UCSD-AML1 (cell line): ENCODE measurements around the gene HTR5A.

Experiments used
- DNase-seq: peaks from one replicate; lab custom pipeline; 2025; ENCODE audit not compliant: unreplicated experiment; lab: John Stamatoyannopoulos, UW

HTR5A gene

GRCh38 chr7:155084969-155085368, 14.8 kb downstream of the HTR5A start:
- DNase-seq = no peak

GRCh38 chr7:155090684-155091083, 20.6 kb downstream of the HTR5A start:
- no peak for DNase-seq

GRCh38 chr7:155093596-155093995, 23.5 kb downstream of the HTR5A start:
- DNase-seq = no peak

- no peak for DNase-seq
These were observed 24.6 kb downstream of the HTR5A start for GRCh38 chr7:155094636-155095135.

- no peak for DNase-seq
These were observed 27.2 kb downstream of the HTR5A start for GRCh38 chr7:155097338-155097737.

- no peak for DNase-seq
These were observed 33.7 kb downstream of the HTR5A start for GRCh38 chr7:155103839-155104238.

- DNase-seq = no peak
These were observed 34.8 kb downstream of the HTR5A start for GRCh38 chr7:155104913-155105312.

GRCh38 chr7:155106356-155106755, 36.2 kb downstream of the HTR5A start:
- no peak for DNase-seq

GRCh38 chr7:155107126-155107525, 37.0 kb downstream of the HTR5A start:
- DNase-seq = no peak

- DNase-seq = no peak
These were observed 38.2 kb downstream of the HTR5A start for GRCh38 chr7:155108144-155108901.

- no peak for DNase-seq
These were observed 39.0 kb downstream of the HTR5A start for GRCh38 chr7:155109121-155109520.

GRCh38 chr7:155115288-155115687, 45.2 kb downstream of the HTR5A start:
- no peak for DNase-seq

- DNase-seq = no peak
These were observed 49.8 kb downstream of the HTR5A start for GRCh38 chr7:155119801-155120382.

GRCh38 chr7:155120460-155120859, 50.3 kb downstream of the HTR5A start:
- DNase-seq = no peak

- no peak for DNase-seq
These were observed 52.7 kb downstream of the HTR5A start for GRCh38 chr7:155122831-155123230.

- no peak for DNase-seq
These were observed 53.3 kb downstream of the HTR5A start for GRCh38 chr7:155123413-155123812.

- DNase-seq = no peak
These were observed 54.6 kb downstream of the HTR5A start for GRCh38 chr7:155124706-155125105.

- no peak for DNase-seq
These were observed 59.1 kb downstream of the HTR5A start for GRCh38 chr7:155129186-155129585.

GRCh38 chr7:155129789-155130188, 59.7 kb downstream of the HTR5A start:
- DNase-seq = no peak

- DNase-seq = no peak
These were observed 60.4 kb downstream of the HTR5A start for GRCh38 chr7:155130493-155130892.

- no peak for DNase-seq
These were observed 61.0 kb downstream of the HTR5A start for GRCh38 chr7:155131090-155131489.

GRCh38 chr7:155132431-155132830, 62.3 kb downstream of the HTR5A start:
- no peak for DNase-seq
